ENCODE data around the gene DNAJC5.

The DNAJC5 gene

DNA sequence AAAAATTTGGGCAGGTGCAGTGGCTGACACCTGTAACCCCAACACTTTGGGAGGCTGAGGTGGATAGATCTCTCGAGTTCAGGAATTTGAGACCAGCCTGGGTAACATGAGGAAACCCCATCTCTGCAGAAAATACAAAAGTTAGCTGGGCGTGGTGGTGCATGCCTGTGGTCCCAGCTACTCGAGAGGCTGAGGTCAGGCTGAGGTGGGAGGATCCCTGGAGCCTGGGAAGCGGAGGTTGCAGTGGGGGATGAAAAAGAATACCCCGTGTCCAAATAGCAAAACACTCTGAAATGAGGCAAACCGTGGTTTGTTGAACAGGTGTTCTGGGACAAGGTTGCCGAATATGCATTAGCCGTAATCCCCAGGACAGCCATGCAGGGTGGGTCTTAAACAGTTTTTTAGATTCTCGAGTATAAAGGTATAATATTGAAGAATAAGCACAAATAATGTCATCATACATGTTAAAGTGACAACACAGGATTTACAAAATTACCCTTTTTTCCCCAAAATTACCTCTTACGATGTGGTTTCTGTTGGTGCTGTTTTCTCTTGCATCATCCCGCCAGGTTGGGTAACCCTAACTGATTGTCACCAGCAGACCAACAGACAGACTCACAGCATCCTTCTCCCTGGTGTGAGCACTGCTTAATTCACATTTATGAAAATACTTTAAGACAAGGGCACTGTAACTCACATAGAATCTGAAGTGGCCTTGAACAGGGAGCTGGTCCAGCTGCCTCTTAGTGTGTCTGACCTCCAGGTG lies 9.1 kb downstream of the DNAJC5 start:
- Histone ChIP-seq H3K79me2 (ENCODE audit: control insufficient read depth, low read length) (peaks cover 95% of the 10 kb centered on the region), H3K27me3 (ENCODE audit: control insufficient read depth, low read length) (no peaks in the 10 kb centered on the region), H3K36me3 (ENCODE audit: control insufficient read depth, low read length) (peaks cover 8% of the 10 kb centered on the region; the same call in 1 of the 2 replicates), H3K4me2 (ENCODE audit: low read length) (no peak overlapping the region), H3K9me2 (replicated peaks; ENCODE audit: control insufficient read depth, low read length) (no peaks in the 10 kb centered on the region), H3K27ac (ENCODE audit: low read depth, low read length) (no peak overlapping the region), H3K4me3 (ENCODE audit: low read length) (no peak overlapping the region), H4K20me1 (ENCODE audit: control insufficient read depth, insufficient read depth, low read depth, low read length) (peaks cover 18% of the 10 kb centered on the region), H3K9me3 (ENCODE audit: control insufficient read depth, insufficient read depth, low read length) (no peaks in the 10 kb centered on the region), H3F3A (ENCODE audit: control insufficient read depth, insufficient read depth) (no peaks in the 10 kb centered on the region), H3K4me1 (ENCODE audit: control insufficient read depth, low read length) (peaks cover 11% of the 10 kb centered on the region)
- TF ChIP-seq EZH2phosphoT487 (IDR thresholded peaks at IDR 0.05; ENCODE audit: borderline replicate concordance, low read length): no peak
- TF ChIP-seq, protein P1, sequence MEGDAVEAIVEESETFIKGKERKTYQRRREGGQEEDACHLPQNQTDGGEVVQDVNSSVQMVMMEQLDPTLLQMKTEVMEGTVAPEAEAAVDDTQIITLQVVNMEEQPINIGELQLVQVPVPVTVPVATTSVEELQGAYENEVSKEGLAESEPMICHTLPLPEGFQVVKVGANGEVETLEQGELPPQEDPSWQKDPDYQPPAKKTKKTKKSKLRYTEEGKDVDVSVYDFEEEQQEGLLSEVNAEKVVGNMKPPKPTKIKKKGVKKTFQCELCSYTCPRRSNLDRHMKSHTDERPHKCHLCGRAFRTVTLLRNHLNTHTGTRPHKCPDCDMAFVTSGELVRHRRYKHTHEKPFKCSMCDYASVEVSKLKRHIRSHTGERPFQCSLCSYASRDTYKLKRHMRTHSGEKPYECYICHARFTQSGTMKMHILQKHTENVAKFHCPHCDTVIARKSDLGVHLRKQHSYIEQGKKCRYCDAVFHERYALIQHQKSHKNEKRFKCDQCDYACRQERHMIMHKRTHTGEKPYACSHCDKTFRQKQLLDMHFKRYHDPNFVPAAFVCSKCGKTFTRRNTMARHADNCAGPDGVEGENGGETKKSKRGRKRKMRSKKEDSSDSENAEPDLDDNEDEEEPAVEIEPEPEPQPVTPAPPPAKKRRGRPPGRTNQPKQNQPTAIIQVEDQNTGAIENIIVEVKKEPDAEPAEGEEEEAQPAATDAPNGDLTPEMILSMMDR (IDR thresholded peaks at IDR 0.05; ENCODE audit: low read depth, low read length, poor library complexity, severe bottlenecking): no peak

- Histone ChIP-seq H3K9me2 (replicated peaks; ENCODE audit: control insufficient read depth, low read length) (no peaks in the 10 kb centered on the region), H4K20me1 (ENCODE audit: control insufficient read depth, insufficient read depth, low read depth, low read length) (peaks cover 8% of the 10 kb centered on the region; the same call in 1 of the 2 replicates), H3K27me3 (ENCODE audit: control insufficient read depth, low read length) (no peaks in the 10 kb centered on the region), H3K4me2 (ENCODE audit: low read length) (no peak overlapping the region), H3F3A (ENCODE audit: control insufficient read depth, insufficient read depth) (no peaks in the 10 kb centered on the region), H3K36me3 (ENCODE audit: control insufficient read depth, low read length) (peaks cover 2% of the 10 kb centered on the region; the same call in 1 of the 2 replicates), H3K9me3 (ENCODE audit: control insufficient read depth, insufficient read depth, low read length) (no peaks in the 10 kb centered on the region), H3K4me3 (ENCODE audit: low read length) (no peak overlapping the region), H3K4me1 (ENCODE audit: control insufficient read depth, low read length) (peaks cover 7% of the 10 kb centered on the region; the same call in 1 of the 2 replicates), H3K27ac (ENCODE audit: low read depth, low read length) (no peak overlapping the region), H3K79me2 (ENCODE audit: control insufficient read depth, low read length) (peaks cover 96% of the 10 kb centered on the region)
- TF ChIP-seq, protein P1 (IDR thresholded peaks at IDR 0.05; ENCODE audit: low read depth, low read length, poor library complexity, severe bottlenecking): no peak
- TF ChIP-seq EZH2phosphoT487 (IDR thresholded peaks at IDR 0.05; ENCODE audit: borderline replicate concordance, low read length): no peak
Measured at GRCh38 chr20:63908008-63908682, 13.2 kb downstream of the DNAJC5 start.

DNA sequence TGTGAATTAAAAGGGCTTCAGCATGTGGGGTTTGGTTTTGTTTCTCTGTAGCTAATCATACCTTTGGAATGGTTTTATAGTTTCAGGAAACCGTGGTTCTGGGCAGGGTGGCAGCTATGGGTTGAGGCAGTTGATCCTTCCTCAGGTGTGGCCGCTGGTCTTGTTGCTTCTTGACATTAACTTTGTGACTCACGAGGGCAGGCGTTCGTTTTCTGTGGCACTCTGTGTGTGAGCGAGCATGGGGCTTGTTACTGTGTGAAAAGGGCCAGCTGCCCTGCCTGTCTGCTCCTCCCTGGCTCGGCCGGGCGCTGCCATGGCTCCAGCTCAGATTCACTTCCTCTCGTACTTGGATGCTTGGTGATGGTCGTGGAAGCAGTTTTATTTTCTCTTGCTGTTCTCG lies 16.2 kb downstream of the DNAJC5 start:
- H3K4me2 ChIP-seq (ENCODE audit: low read length): no peak overlapping the region
- TF ChIP-seq, protein P1 (IDR thresholded peaks at IDR 0.05; ENCODE audit: low read depth, low read length, poor library complexity, severe bottlenecking): no peak
- TF ChIP-seq EZH2phosphoT487 (IDR thresholded peaks at IDR 0.05; ENCODE audit: borderline replicate concordance, low read length): no peak
- H3K79me2 ChIP-seq (ENCODE audit: control insufficient read depth, low read length): peaks cover 97% of the 10 kb centered on the region
- H4K20me1 ChIP-seq (ENCODE audit: control insufficient read depth, insufficient read depth, low read depth, low read length): 0 out of 2 replicates have a peak, but pooled peaks cover 2% of the 10 kb centered on the region
- H3K27me3 ChIP-seq (ENCODE audit: control insufficient read depth, low read length): no peaks in the 10 kb centered on the region
- H3K4me1 ChIP-seq (ENCODE audit: control insufficient read depth, low read length): peaks cover 9% of the 10 kb centered on the region
- peaks cover 11% of the 10 kb centered on the region; the same call in 1 of the 2 replicates for H3K9me3 ChIP-seq (ENCODE audit: control insufficient read depth, insufficient read depth, low read length)
- H3K9me2 ChIP-seq (replicated peaks; ENCODE audit: control insufficient read depth, low read length): no peaks in the 10 kb centered on the region
- no peak overlapping the region for H3K4me3 ChIP-seq (ENCODE audit: low read length)
- no peak overlapping the region for H3K27ac ChIP-seq (ENCODE audit: low read depth, low read length)
- H3F3A ChIP-seq (ENCODE audit: control insufficient read depth, insufficient read depth): no peaks in the 10 kb centered on the region
- H3K36me3 ChIP-seq (ENCODE audit: control insufficient read depth, low read length): peaks cover 23% of the 10 kb centered on the region

All from DOHH2 (cell line).